Retinal pigment epithelial cell (primary cell): ENCODE data around the gene OSGIN1.

ENCODE experiments used
- DNase-seq: peaks from one replicate; pipeline ENCODE4 v3.0.0-alpha.2; 2010; ENCODE audit warnings: low read depth
- H3K4me3 ChIP-seq: 2 replicates; pipeline ENCODE4 v1.5.1; 2011; ENCODE audit warnings: mild to moderate bottlenecking, low read length, control low read depth, moderate library complexity
- CTCF ChIP-seq: conservative IDR thresholded peaks from 2 replicates; pipeline ENCODE4 v1.5.1; 2011; ENCODE audit warnings: low read depth, low read length, control low read depth, inconsistent platforms

The OSGIN1 gene

GRCh38 chr16:83952940-83953795, at the start of gene OSGIN1:
Gene OSGIN1 (plus strand): TSS chr16:83953240. CDS start chr16:83957672, 4,432 bp downstream.
- H3K4me3 ChIP-seq: peak within 1 kb of the TSS; percentile 68
- peak; percentile 85 for DNase-seq

GRCh38 chr16:83903751-83904150, 49.3 kb upstream of the OSGIN1 start:
- TF ChIP-seq CTCF: no peak
- DNase-seq: no peak
- H3K4me3 ChIP-seq: no peak overlapping the region

More at GRCh38 chr16:83952940-83953795, at the start of gene OSGIN1:
- no peak for TF ChIP-seq CTCF

GRCh38 chr16:83906683-83907082, 46.4 kb upstream of the OSGIN1 start:
- no peak for DNase-seq
- TF ChIP-seq CTCF: no peak
- H3K4me3 ChIP-seq: no peak overlapping the region

GRCh38 chr16:83907111-83907510, 45.9 kb upstream of the OSGIN1 start:
- H3K4me3 ChIP-seq: no peak overlapping the region
- no peak for TF ChIP-seq CTCF
- DNase-seq: no peak

GRCh38 chr16:83907631-83908250, 45.3 kb upstream of the OSGIN1 start:
- no peak for TF ChIP-seq CTCF
- no peak for DNase-seq

GRCh38 chr16:83908798-83909197, 44.2 kb upstream of the OSGIN1 start:
- TF ChIP-seq CTCF: no peak
- no peak overlapping the region for H3K4me3 ChIP-seq
- no peak for DNase-seq

More at GRCh38 chr16:83907631-83908250, 45.3 kb upstream of the OSGIN1 start:
- no peak overlapping the region for H3K4me3 ChIP-seq
